Lower leg skin (tissue), 3 donors: ENCODE measurements around the gene HCRT.

Experiments used
- POLR2A ChIP-seq, 2 donors: fragments of 450-650 bp; IDR thresholded peaks; one replicate each; pipeline ENCODE4 v1.6.1; 2016 to 2017; ENCODE audit warnings: antibody characterized with exemption in 2 of 2, mild to moderate bottlenecking in 1 of 2, moderate library complexity in 1 of 2
- TF ChIP-seq, protein P1 (sequence below), 3 donors: fragments of 450-650 bp; IDR thresholded peaks; one replicate each; pipeline ENCODE4 v1.5.1; 2016; ENCODE audit warnings: antibody characterized with exemption in 3 of 3, mild to moderate bottlenecking in 3 of 3, moderate library complexity in 2 of 3

DNA sequence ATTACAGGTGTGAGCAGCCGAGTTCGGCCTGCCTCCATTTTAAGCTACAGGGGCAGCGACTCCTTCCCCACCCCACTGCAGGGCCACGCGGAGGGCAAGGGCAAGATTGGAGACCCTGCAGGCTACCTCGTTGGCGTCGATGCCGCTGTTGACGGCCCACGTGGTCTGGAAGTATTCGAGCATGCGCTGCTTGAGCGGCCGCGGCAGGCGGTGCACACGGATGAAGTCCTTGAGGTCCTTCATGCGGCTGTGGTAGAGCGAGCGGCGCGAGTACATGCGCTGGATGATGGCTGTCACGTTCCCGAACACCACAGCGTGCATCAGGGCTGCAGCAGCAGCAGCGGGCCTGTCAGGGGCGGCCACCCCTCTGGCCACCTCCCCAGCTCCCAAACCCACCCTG is 15.9 kb downstream of the HCRT start:
- TF ChIP-seq POLR2A (IDR thresholded peaks at IDR 0.05) = no peak
- TF ChIP-seq, protein P1, sequence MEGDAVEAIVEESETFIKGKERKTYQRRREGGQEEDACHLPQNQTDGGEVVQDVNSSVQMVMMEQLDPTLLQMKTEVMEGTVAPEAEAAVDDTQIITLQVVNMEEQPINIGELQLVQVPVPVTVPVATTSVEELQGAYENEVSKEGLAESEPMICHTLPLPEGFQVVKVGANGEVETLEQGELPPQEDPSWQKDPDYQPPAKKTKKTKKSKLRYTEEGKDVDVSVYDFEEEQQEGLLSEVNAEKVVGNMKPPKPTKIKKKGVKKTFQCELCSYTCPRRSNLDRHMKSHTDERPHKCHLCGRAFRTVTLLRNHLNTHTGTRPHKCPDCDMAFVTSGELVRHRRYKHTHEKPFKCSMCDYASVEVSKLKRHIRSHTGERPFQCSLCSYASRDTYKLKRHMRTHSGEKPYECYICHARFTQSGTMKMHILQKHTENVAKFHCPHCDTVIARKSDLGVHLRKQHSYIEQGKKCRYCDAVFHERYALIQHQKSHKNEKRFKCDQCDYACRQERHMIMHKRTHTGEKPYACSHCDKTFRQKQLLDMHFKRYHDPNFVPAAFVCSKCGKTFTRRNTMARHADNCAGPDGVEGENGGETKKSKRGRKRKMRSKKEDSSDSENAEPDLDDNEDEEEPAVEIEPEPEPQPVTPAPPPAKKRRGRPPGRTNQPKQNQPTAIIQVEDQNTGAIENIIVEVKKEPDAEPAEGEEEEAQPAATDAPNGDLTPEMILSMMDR (IDR thresholded peaks at IDR 0.05) = no peak
